ENCODE results near the gene MVB12A. TPM values are rescaled to one million over a fixed set of nuclear protein-coding genes. Genes with fewer than 3 reads are reported as not detected.

MVB12A gene
- total RNA-seq, 1 donor from 2014 or later = 32.1 TPM

GRCh38 chr19:17466487-17466850 is 46.6 kb downstream of the MVB12A start:
- ATAC-seq = no peak
- intact Hi-C loops (cut with DNase I) = no loop called here
- no peak for DNase-seq (ENCODE audit: low spot score)

GRCh38 chr19:17467471-17468301 is 47.8 kb downstream of the MVB12A start:
- no peak for DNase-seq (ENCODE audit: low spot score)
- no peak for ATAC-seq
- intact Hi-C loops (cut with DNase I) = no loop called here

GRCh38 chr19:17468302-17469091 is 48.6 kb downstream of the MVB12A start:
- DNase-seq (ENCODE audit: low spot score) = peak; percentile 77
- no peak for ATAC-seq
- intact Hi-C loops (cut with DNase I) = no loop called here

- intact Hi-C loops (cut with DNase I) = no loop called here
- no peak for ATAC-seq
- no peak for DNase-seq (ENCODE audit: low spot score)
Observed at GRCh38 chr19:17469092-17469480, 49.2 kb downstream of the MVB12A start.

- intact Hi-C loops (cut with DNase I) = no loop called here
Observed at GRCh38 chr19:17469481-17470067, 49.7 kb downstream of the MVB12A start.

GRCh38 chr19:17470068-17470841 is 50.4 kb downstream of the MVB12A start, which contains the start of gene SLC27A1:
SLC27A1 (plus strand) TSS chr19:17470524; CDS start chr19:17470541, 17 bp downstream.
- intact Hi-C loops (cut with DNase I) = no loop called here
- ATAC-seq = peak; percentile 93

More at GRCh38 chr19:17469481-17470067, 49.7 kb downstream of the MVB12A start:
- ATAC-seq (peak; percentile 89), DNase-seq (ENCODE audit: low spot score) (peak; percentile 98)

GRCh38 chr19:17471410-17472125 is 51.7 kb downstream of the MVB12A start:
- no peak for DNase-seq (ENCODE audit: low spot score)
- intact Hi-C loops (cut with DNase I) = no loop called here

More at GRCh38 chr19:17470068-17470841, 50.4 kb downstream of the MVB12A start, which contains the start of gene SLC27A1:
- DNase-seq (ENCODE audit: low spot score) = peak; percentile 100

GRCh38 chr19:17473041-17473440 is 53.2 kb downstream of the MVB12A start:
- intact Hi-C loops (cut with DNase I) = no loop called here
- ATAC-seq (no peak), DNase-seq (ENCODE audit: low spot score) (no peak)

More at GRCh38 chr19:17471410-17472125, 51.7 kb downstream of the MVB12A start:
- no peak for ATAC-seq

Other genes starting within 250 kb of the MVB12A start
- 27.4 TPM for gene USE1, start 204.7 kb upstream of the MVB12A start, total RNA-seq
- gene OCEL1, start 193.8 kb upstream of the MVB12A start, total RNA-seq = 23.4 TPM
- gene NR2F6, start 174.1 kb upstream of the MVB12A start, total RNA-seq = 23.9 TPM
- gene USHBP1, start 155.3 kb upstream of the MVB12A start, total RNA-seq = 9.6 TPM
- 66.6 TPM for gene BABAM1, start 152.6 kb upstream of the MVB12A start, total RNA-seq
- gene ANKLE1, start 138.1 kb upstream of the MVB12A start, total RNA-seq = 1.7 TPM
- gene ABHD8, start 116.6 kb upstream of the MVB12A start, total RNA-seq = 14.9 TPM
- 55.0 TPM for gene MRPL34, start 114.2 kb upstream of the MVB12A start, total RNA-seq
- gene DDA1, start 110.5 kb upstream of the MVB12A start, total RNA-seq = 29.4 TPM
- gene ANO8, start 85.2 kb upstream of the MVB12A start, total RNA-seq = 14.8 TPM
- gene GTPBP3, start 82.5 kb upstream of the MVB12A start, total RNA-seq = 22.0 TPM
- 283 TPM for gene PLVAP, start 42.7 kb upstream of the MVB12A start, total RNA-seq
- gene CCDC194, start 25.9 kb upstream of the MVB12A start, total RNA-seq = 0.62 TPM
- gene BST2, start 14.4 kb upstream of the MVB12A start, total RNA-seq = 80.0 TPM
- gene TMEM221, start 28.6 kb downstream of the MVB12A start, total RNA-seq = 0.36 TPM
- not detected for gene NXNL1, start 40.9 kb downstream of the MVB12A start, total RNA-seq
- gene SLC27A1, start 50.5 kb downstream of the MVB12A start, total RNA-seq = 47.3 TPM
- gene PGLS, start 91.6 kb downstream of the MVB12A start, total RNA-seq = 47.3 TPM
- gene COLGALT1, start 135.6 kb downstream of the MVB12A start, total RNA-seq = 84.0 TPM